HG03095 (cell line): ENCODE results near the gene SRA1.

ENCODE experiments used
- ATAC-seq: cut with Tn5 transposase; IDR thresholded peaks from one replicate; pipeline ENCODE4 v1.9.1; 2021; ENCODE audit warnings: moderate library complexity; ENCODE audit not compliant: unreplicated experiment

SRA1 gene

GRCh38 chr5:140551872-140552271, 5.4 kb downstream of the SRA1 start:
- ATAC-seq = no peak

GRCh38 chr5:140550147-140551079, 6.9 kb downstream of the SRA1 start:
- ATAC-seq = no peak

DNA sequence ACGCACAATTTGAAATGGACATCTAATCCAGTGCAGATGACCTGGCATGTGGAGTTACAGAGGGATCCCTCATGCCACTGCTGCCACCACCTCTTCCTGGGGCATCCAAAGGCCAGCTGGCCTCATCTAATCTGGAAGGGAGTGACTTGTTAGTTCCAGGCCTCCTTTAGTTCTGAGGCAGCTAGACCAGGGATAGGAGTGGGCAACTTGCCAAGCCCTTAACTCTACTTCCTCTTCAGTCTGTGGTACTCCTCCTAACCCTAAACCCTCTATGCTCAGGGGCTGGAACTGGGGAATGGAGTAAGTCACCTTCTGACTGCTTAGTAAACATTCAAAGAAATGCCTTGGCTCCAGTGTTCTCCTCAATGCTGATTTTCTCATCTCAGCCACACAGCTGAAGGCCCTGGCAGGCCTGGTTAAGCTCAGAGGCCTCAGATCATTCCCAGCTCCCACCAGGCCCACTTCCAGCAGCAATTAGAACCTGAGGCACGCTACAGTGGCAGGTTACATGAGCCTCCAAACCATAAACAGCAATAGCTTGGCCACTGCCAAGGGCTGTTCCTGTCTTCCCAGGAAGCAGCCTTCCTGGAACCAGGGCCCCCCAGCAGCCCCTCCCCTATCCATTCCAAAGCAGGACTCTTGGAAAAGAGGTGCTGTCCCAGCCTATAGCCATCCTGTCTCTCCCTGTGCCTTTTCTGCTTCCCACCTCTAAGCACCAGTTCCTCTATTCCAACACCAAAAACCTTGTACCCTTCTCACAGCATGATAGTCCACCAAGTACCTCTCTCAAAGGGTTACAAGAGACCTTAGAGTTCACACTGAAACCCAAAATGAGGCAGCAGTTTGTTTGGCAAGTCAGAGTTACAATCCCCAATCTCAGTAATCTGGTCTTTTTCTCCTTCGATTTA, 7.8 kb downstream of the SRA1 start:
- no peak for ATAC-seq

GRCh38 chr5:140548791-140549190, 8.5 kb downstream of the SRA1 start:
- ATAC-seq = no peak

GRCh38 chr5:140548300-140548688, 9.0 kb downstream of the SRA1 start:
- ATAC-seq = peak; percentile 14

GRCh38 chr5:140547508-140548299, 9.6 kb downstream of the SRA1 start, which contains the start of gene EIF4EBP3:
TSS of gene EIF4EBP3 (plus strand) at chr5:140547662. CDS start at chr5:140547738, 76 bp downstream.
- ATAC-seq = peak; percentile 96

GRCh38 chr5:140546851-140547507, 10.3 kb downstream of the SRA1 start:
- no peak for ATAC-seq

DNA sequence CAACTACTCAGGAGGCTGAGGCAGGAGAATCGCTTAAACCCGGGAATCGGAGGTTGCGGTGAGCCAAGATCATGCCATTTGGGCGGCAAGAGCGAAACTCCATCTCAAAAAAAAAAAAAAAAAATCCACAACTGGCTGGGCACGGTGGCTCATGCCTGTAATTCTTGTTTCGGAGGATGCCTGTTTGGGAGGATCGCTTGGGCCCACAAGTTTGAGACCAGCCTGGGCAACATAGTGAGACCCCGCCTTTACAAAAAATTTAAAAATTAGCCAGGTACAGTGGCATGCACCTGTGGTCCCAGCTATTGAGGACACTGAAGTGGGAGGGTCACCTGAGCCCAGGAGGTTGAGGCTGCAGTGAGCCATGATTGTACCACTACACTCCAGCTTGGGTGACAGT, 11.7 kb downstream of the SRA1 start:
- ATAC-seq = no peak

- no peak for ATAC-seq
Measured at GRCh38 chr5:140544986-140545385, 12.3 kb downstream of the SRA1 start.

GRCh38 chr5:140542972-140543371, 14.3 kb downstream of the SRA1 start:
- ATAC-seq = no peak

DNA sequence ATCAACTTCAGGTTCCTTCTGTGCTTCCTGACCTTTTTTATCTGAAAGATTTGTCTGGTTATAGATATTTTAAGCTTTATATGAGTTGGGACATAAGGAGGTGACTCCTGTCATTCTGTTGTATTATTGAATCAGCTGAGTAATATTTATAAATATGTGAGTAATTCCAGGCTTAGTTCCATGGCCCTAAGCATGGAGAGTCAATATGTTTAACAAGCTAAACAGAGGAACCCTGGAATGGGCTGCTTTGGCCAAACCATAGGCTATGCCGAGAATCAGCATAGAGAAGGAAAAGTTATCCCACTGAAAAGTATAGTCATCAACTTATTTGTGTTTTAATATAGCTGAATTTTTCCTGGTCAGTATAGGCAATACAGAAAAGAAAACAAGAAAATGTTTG, 17.0 kb downstream of the SRA1 start:
- no peak for ATAC-seq

GRCh38 chr5:140524003-140524402, 33.3 kb downstream of the SRA1 start:
- no peak for ATAC-seq

DNA sequence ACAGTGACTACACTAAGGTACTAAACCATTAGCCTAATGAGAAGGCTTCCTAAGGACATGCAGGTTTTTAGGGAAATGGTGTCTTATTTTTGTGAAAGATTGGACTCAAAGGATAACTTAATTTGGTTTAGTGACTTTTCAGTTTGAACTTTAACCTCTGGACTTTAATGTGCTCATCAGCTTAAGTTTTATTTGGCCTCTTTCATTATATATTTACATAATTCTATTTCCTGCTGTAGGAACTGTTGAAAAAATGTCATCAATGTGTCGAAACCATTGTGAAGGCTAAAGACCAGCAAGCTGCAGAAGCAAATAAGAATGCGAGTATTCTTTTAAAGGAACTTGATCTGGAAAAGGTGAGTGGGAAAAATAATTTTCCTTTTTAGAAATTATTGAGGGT, 44.1 kb downstream of the SRA1 start:
- no peak for ATAC-seq

DNA sequence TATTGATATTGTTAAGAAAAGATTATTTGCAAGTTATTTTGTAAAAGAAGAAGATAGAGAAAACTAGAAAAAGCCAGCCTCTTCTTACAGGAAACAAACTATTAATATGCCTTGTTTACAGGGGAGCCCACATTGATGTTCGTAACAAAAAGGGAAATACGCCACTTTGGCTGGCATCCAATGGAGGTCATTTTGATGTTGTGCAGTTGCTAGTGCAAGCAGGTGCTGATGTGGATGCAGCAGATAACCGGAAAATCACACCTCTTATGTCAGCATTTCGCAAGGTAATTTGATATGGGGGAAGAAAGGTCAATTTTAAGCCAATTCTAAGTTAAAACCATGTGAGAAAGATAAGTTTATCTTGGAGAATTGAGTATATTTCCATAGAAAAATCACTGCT, 47.4 kb downstream of the SRA1 start:
- ATAC-seq = no peak

DNA sequence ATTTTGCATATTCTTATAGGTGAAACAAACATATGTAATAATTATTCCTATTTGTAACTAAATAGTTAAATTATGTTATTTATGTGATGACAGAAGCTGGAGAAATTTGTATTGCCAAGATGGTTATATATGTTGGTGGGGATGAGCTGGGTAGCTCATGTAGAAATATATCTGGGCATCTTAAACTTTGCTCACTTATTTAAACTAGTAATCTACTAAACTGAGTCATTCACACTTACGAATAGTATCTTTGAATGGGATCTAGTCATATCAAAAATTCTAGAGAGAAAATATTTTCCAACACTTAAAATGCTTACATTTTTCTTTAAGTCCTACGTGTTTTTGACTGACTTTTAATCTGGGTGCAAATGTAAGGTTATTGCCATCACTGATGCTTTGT, 54.4 kb downstream of the SRA1 start:
- ATAC-seq = no peak
